ENCODE results near the gene IQSEC1.

IQSEC1 gene

DNA sequence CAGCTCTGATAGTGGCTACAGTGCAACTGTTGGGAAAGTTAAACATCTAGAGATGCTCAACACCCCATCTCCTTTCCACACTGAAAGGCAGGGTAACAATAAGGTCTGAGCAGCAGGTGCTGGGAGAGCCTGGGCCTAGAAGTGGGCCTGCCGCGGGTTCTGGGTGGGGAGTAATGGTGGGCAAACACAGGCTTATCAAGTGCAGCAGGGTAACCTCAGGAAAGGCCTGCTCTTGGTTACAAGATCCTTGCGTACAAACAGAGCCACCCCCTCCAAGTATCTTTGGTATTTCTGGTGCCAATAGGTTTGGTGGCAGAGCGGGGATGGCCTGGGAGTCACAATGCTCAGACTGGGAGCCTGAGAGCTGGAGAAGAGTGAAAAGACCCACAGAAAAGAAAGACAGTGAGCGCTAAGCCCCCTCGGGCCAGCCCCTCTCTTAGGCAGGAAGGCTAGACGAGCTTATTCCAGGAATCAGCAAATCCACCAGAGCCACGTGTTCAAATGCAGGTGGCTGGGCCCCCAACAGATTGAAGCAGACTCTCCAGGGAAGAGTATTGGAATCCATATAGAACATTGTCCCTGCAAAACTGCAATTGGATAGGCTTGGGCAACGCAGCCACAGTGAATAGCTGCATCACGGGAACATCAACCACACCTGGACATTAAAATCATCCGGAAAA is 2.7 kb downstream of the IQSEC1 start:
- TF ChIP-seq, protein P1, sequence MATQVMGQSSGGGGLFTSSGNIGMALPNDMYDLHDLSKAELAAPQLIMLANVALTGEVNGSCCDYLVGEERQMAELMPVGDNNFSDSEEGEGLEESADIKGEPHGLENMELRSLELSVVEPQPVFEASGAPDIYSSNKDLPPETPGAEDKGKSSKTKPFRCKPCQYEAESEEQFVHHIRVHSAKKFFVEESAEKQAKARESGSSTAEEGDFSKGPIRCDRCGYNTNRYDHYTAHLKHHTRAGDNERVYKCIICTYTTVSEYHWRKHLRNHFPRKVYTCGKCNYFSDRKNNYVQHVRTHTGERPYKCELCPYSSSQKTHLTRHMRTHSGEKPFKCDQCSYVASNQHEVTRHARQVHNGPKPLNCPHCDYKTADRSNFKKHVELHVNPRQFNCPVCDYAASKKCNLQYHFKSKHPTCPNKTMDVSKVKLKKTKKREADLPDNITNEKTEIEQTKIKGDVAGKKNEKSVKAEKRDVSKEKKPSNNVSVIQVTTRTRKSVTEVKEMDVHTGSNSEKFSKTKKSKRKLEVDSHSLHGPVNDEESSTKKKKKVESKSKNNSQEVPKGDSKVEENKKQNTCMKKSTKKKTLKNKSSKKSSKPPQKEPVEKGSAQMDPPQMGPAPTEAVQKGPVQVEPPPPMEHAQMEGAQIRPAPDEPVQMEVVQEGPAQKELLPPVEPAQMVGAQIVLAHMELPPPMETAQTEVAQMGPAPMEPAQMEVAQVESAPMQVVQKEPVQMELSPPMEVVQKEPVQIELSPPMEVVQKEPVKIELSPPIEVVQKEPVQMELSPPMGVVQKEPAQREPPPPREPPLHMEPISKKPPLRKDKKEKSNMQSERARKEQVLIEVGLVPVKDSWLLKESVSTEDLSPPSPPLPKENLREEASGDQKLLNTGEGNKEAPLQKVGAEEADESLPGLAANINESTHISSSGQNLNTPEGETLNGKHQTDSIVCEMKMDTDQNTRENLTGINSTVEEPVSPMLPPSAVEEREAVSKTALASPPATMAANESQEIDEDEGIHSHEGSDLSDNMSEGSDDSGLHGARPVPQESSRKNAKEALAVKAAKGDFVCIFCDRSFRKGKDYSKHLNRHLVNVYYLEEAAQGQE (IDR thresholded peaks at IDR 0.05; ENCODE audit: low read depth): no peak
- TF ChIP-seq NFIC (IDR thresholded peaks at IDR 0.05) (no peak), ZBTB7A (IDR thresholded peaks at IDR 0.05; ENCODE audit: low read depth) (no peak), CEBPB (IDR thresholded peaks at IDR 0.05) (no peak), EGR1 (IDR thresholded peaks at IDR 0.05) (no peak)

DNA sequence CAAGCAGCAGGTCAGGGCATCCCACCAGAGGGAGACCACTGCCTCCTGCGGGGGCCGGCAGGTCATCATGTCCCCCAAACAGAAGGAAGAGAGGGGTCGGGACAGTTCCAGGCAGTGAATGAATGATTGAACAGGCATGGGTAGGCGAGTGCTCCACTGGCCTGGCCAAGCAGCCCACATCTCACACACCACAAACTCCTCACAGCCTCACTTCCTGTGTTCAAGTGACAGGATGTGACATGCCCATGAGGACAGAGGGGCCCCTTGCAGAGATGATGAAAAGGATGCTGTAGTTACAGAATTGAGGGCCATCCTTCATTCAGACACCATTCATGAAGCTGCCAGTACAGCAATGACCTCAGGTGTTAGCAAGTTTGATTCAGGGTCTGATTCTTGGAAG is 3.7 kb downstream of the IQSEC1 start:
- TF ChIP-seq, protein P2, sequence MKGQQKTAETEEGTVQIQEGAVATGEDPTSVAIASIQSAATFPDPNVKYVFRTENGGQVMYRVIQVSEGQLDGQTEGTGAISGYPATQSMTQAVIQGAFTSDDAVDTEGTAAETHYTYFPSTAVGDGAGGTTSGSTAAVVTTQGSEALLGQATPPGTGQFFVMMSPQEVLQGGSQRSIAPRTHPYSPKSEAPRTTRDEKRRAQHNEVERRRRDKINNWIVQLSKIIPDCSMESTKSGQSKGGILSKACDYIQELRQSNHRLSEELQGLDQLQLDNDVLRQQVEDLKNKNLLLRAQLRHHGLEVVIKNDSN (IDR thresholded peaks at IDR 0.05): no peak
- TF ChIP-seq EP300 (IDR thresholded peaks at IDR 0.05; ENCODE audit: borderline replicate concordance) (no peak), FOXM1 (IDR thresholded peaks at IDR 0.05; ENCODE audit: borderline replicate concordance, low read depth) (no peak), TCF12 (IDR thresholded peaks at IDR 0.05; ENCODE audit: low read depth) (no peak), RAD21 (IDR thresholded peaks at IDR 0.05; ENCODE audit: low read depth) (no peak), TAF1 (IDR thresholded peaks at IDR 0.05; ENCODE audit: low read depth) (no peak), TEAD4 (IDR thresholded peaks at IDR 0.05) (no peak), EGR1 (IDR thresholded peaks at IDR 0.05) (no peak), YY1 (IDR thresholded peaks at IDR 0.05; ENCODE audit: low read depth) (no peak), ZBTB7A (IDR thresholded peaks at IDR 0.05; ENCODE audit: low read depth) (no peak), CREB1 (IDR thresholded peaks at IDR 0.05; ENCODE audit: low read depth) (no peak), NFIC (IDR thresholded peaks at IDR 0.05) (no peak), CEBPB (IDR thresholded peaks at IDR 0.05) (no peak)
- TF ChIP-seq, protein P1 (IDR thresholded peaks at IDR 0.05; ENCODE audit: low read depth): no peak
- TF ChIP-seq, protein P3, sequence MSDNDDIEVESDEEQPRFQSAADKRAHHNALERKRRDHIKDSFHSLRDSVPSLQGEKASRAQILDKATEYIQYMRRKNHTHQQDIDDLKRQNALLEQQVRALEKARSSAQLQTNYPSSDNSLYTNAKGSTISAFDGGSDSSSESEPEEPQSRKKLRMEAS (IDR thresholded peaks at IDR 0.05): no peak

DNA sequence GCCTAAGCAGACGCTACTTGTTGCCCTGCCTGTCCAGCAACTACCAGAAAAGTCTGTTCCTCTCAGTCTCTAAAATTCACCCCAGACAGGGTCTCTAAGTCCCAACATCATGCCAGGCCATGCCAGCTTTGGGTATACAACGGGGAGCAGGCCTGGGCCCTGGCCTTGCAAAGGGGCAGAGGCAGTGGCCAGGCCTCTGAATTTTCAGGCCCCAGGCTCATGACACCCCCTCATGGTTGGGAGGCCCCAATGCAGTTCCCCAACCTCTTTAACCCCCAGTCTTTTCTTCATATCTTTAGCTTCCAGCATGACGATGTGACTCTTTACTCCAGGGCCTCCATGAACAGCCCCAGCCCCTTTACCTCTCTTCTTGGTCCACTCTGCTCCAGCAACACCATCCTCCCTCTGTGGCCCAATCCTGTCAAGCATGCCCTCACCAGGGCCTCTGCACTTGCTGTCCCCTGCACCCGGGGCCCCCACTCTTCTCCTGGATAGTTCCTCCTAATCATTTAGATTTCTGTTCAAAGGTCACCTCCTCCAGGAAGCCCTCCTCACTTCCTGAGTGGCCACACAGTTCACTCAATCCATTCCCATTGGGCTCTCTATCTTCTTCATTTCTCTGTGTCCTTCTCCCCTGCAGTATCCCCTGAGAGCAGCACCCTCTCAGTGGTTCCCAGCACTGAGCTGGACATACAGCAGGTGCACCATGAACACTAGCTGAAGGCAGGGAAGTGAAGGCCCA is 4.8 kb downstream of the IQSEC1 start:
- TF ChIP-seq CREB1 (IDR thresholded peaks at IDR 0.05; ENCODE audit: low read depth): no peak
- no peak for TF ChIP-seq TAF1 (IDR thresholded peaks at IDR 0.05; ENCODE audit: low read depth)
- no peak for TF ChIP-seq TEAD4 (IDR thresholded peaks at IDR 0.05)
- no peak for TF ChIP-seq FOXM1 (IDR thresholded peaks at IDR 0.05; ENCODE audit: borderline replicate concordance, low read depth)
- TF ChIP-seq CEBPB (IDR thresholded peaks at IDR 0.05): no peak
- TF ChIP-seq, protein P3 (IDR thresholded peaks at IDR 0.05): no peak
- TF ChIP-seq, protein P1 (IDR thresholded peaks at IDR 0.05; ENCODE audit: low read depth): no peak
- TF ChIP-seq, protein P2 (IDR thresholded peaks at IDR 0.05): no peak
- no peak for TF ChIP-seq EP300 (IDR thresholded peaks at IDR 0.05; ENCODE audit: borderline replicate concordance)
- TF ChIP-seq ZBTB7A (IDR thresholded peaks at IDR 0.05; ENCODE audit: low read depth): no peak
- no peak for TF ChIP-seq RAD21 (IDR thresholded peaks at IDR 0.05; ENCODE audit: low read depth)
- no peak for TF ChIP-seq EGR1 (IDR thresholded peaks at IDR 0.05)
- no peak for TF ChIP-seq NFIC (IDR thresholded peaks at IDR 0.05)
- TF ChIP-seq YY1 (IDR thresholded peaks at IDR 0.05; ENCODE audit: low read depth): no peak
- no peak for TF ChIP-seq TCF12 (IDR thresholded peaks at IDR 0.05; ENCODE audit: low read depth)

DNA sequence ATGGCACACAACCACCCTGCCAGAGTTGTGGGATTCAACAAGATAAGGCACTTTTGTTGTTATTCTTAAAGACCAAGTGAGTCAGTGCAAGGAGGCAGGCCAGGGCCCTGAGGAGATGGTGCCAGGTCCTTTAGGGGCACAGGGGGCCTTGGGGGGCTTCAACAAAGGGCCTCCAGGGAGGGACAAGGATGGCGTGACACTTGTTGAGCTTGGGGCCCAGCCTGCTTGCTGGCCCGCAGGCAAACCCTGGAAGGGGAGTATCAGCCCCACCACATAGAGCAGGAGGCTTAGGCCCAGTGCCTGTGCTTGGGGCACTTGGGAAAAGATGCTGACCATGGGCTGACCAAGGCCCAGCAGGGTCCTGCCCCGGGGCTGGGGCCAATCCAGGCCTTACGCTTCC is 5.5 kb downstream of the IQSEC1 start:
- TF ChIP-seq FOXM1 (IDR thresholded peaks at IDR 0.05; ENCODE audit: borderline replicate concordance, low read depth) (no peak), CREB1 (IDR thresholded peaks at IDR 0.05; ENCODE audit: low read depth) (no peak), ZBTB7A (IDR thresholded peaks at IDR 0.05; ENCODE audit: low read depth) (no peak), CEBPB (IDR thresholded peaks at IDR 0.05) (no peak)

Measured in Ishikawa (cell line).